AG09319 (cell line): ENCODE results near the gene EIF1AD.
"Not testable (repeated sequence)": the region's sequence is repeated elsewhere in the genome, so short reads cannot be mapped to it uniquely, and the experiment has no call there.

Experiments used
- DNase-seq: peaks from one replicate; pipeline ENCODE4 v3.0.0-alpha.2; 2010; ENCODE audit warnings: low read depth; ENCODE audit errors: extremely low read depth
- CTCF ChIP-seq: IDR thresholded peaks from 2 replicates; pipeline ENCODE4 v1.5.1; 2011; ENCODE audit warnings: low read depth, mild to moderate bottlenecking, inconsistent platforms, low read length, moderate library complexity

The EIF1AD gene

GRCh38 chr11:66012946-66013761 is 11.2 kb upstream of the EIF1AD start:
- DNase-seq = no peak

GRCh38 chr11:66012371-66012945 is 10.5 kb upstream of the EIF1AD start:
- TF ChIP-seq CTCF = no peak
- DNase-seq = no peak

More at GRCh38 chr11:66012946-66013761, 11.2 kb upstream of the EIF1AD start:
- TF ChIP-seq CTCF = no peak

- no peak for DNase-seq
- TF ChIP-seq CTCF = no peak
Observed at GRCh38 chr11:66011785-66012303, 9.9 kb upstream of the EIF1AD start, which contains the start of gene CST6. TSS of gene CST6 (plus strand) at chr11:66012008. CDS start at chr11:66012045, 37 bp downstream.

GRCh38 chr11:66011239-66011784 is 9.4 kb upstream of the EIF1AD start:
- no peak for DNase-seq
- no peak for TF ChIP-seq CTCF

- DNase-seq = not testable (repeated sequence)
Observed at GRCh38 chr11:66010036-66010435, 8.1 kb upstream of the EIF1AD start.

- no peak for DNase-seq
Observed at GRCh38 chr11:66008468-66009101, 6.6 kb upstream of the EIF1AD start.

More at GRCh38 chr11:66008468-66009101, 6.6 kb upstream of the EIF1AD start:
- no peak for TF ChIP-seq CTCF
